ENCODE results near the gene TCF4.

DNA sequence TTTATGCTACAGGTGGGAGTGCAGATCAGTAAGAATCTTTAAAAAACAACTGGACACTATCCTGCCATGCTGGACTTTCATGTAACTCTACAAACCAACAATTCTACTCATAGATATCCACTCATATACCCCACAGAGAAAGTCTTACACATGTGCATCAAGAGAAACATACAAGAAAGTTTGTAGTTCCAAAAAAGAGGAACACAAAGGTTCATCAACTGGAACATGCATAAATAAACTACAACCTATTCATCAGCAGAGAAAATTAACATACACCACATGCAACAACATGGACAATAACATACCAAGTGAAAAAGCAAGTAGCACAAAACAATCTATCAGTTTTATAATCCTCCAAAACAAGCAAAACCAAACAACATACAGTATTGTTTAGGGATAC is 17.0 kb downstream of the TCF4 start:
- TF ChIP-seq CTCF (IDR thresholded peaks at IDR 0.05; ENCODE audit: insufficient read depth, low read length) (no peak), SPI1 (IDR thresholded peaks at IDR 0.05; ENCODE audit: borderline replicate concordance, low read depth) (peak; percentile 68), GABPA (IDR thresholded peaks at IDR 0.05; ENCODE audit: low read depth) (no peak)

Measured in HL-60 (cell line).